GM19193 (cell line): ENCODE measurements around the gene CDC20.

Experiments
- POLR2A ChIP-seq: IDR thresholded peaks from 4 replicates; pipeline ENCODE4 v1.6.1; 2011; ENCODE audit not compliant: insufficient read depth, insufficient read length; ENCODE audit errors: extremely low read depth

CDC20 gene

DNA sequence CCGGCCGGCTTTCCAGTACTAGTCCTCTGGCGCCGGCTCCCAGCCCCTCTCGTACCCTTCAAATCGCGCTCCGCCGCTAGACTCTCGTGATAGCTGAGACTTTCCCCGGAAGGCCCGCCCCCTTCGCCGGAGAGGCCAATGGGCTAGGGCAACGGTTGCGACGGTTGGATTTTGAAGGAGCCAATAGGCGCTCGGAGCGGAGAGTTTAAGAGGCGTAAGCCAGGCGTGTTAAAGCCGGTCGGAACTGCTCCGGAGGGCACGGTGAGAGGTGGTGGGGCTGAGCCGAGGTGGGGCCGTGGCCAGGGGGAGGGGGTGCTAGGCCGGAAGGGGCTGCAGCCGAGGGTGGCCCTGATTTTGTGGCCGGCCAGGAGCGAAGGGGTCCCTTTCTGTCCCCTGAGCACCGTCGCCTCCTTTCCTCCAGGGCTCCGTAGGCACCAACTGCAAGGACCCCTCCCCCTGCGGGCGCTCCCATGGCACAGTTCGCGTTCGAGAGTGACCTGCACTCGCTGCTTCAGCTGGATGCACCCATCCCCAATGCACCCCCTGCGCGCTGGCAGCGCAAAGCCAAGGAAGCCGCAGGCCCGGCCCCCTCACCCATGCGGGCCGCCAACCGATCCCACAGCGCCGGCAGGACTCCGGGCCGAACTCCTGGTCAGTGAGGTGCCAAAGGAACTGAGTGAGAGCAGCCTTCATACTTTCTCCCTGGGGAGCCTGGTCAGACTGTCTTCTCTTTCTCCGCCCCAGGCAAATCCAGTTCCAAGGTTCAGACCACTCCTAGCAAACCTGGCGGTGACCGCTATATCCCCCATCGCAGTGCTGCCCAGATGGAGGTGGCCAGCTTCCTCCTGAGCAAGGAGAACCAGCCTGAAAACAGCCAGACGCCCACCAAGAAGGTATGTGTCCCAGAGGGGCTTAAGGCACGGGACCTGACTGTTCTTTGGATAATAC, at the start of gene CDC20:
CDC20 (plus strand) TSS at position 236 of the 948 bp plus-strand sequence; CDS start at position 471, 235 bp downstream.
- TF ChIP-seq POLR2A = peak; percentile 72

DNA sequence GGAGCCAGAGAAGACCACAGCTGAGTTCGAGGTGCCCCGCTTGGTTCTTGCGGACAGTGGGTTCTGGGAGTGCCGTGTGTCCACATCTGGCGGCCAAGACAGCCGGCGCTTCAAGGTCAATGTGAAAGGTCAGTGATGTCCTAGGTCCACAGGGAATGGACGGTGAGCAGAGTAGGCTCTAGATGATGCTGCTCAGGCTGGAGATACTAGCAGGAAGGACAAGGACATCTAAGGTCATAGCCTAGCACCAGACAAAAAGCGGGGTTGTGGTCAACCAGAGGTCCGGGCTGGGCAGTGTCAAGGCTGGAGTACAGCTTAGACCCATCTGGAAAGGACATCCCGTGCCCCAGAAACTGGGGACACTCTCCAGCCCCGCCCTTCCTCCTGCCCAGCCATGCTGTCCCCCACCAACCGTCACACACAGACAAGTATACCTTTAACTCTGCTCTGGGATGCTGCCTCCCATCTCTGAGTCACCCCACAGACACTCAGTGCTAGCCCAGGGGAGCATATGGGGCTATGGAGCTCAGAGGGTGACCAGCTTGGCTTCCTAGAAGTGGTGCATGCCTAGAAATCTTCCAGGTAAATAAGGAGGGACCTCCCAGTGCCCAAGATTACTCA, 49.3 kb upstream of the CDC20 start:
- TF ChIP-seq POLR2A = no peak

DNA sequence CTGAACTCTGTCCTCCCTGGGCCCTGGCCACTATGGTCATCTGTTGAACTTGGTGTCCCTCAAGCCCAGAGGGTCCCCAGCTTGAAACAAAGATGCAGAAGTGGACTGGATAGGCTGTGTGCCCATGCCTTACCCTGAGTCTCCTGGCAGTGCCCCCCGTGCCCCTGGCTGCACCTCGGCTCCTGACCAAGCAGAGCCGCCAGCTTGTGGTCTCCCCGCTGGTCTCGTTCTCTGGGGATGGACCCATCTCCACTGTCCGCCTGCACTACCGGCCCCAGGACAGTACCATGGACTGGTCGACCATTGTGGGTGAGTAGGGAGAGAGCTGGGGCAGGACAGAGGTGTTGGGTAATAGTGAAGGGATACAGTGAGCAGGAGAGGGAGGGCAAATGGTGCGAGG, 47.3 kb upstream of the CDC20 start:
- no peak for TF ChIP-seq POLR2A

DNA sequence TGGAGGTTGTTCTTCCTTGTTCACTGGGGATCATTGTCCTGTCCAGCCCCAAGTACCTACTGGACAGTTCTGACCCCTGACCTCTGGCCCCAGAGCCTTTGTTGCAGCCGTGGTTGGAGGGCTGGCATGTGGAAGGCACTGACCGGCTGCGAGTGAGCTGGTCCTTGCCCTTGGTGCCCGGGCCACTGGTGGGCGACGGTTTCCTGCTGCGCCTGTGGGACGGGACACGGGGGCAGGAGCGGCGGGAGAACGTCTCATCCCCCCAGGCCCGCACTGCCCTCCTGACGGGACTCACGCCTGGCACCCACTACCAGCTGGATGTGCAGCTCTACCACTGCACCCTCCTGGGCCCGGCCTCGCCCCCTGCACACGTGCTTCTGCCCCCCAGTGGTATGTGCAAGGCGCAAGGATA, 46.6 kb upstream of the CDC20 start:
- no peak for TF ChIP-seq POLR2A

DNA sequence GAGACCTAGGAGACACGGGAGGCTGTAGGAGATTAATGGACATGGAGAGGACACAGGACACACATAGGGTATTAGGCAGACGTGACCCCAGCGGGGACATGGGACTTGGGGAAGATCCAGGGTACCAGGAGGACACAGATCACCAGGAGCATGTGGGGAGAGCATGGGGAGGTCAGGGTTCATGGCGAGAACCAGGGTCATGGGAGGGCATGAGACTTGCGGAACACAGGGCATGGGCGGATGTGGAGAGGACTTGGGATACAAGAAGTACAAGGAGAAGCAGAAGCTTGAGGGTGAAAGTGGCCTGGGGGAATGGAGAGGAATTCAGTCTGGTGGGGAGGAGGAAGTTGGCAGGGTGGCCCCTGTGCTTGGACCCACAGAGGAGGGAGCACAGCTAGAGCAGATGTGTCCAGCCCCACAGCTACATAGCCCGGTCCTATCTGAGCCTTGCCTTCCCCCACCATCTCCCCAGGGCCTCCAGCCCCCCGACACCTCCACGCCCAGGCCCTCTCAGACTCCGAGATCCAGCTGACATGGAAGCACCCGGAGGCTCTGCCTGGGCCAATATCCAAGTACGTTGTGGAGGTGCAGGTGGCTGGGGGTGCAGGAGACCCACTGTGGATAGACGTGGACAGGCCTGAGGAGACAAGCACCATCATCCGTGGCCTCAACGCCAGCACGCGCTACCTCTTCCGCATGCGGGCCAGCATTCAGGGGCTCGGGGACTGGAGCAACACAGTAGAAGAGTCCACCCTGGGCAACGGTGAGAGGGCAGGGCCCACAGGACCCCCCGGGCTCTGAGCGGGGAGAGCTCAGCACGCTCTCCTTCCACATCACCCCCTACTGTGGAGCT, 45.9 kb upstream of the CDC20 start:
- no peak for TF ChIP-seq POLR2A

DNA sequence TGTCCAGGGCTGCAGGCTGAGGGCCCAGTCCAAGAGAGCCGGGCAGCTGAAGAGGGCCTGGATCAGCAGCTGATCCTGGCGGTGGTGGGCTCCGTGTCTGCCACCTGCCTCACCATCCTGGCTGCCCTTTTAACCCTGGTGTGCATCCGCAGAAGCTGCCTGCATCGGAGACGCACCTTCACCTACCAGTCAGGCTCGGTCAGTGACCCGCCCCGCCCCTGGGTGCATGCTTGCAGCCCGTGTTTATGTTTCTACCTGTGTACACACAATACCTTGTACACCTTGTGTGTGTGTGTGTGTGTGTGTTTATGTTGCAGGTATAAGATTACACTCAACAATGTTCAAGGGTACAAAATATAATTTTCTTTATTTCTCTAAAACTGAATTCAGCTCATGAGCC, 45.0 kb upstream of the CDC20 start:
- no peak for TF ChIP-seq POLR2A

DNA sequence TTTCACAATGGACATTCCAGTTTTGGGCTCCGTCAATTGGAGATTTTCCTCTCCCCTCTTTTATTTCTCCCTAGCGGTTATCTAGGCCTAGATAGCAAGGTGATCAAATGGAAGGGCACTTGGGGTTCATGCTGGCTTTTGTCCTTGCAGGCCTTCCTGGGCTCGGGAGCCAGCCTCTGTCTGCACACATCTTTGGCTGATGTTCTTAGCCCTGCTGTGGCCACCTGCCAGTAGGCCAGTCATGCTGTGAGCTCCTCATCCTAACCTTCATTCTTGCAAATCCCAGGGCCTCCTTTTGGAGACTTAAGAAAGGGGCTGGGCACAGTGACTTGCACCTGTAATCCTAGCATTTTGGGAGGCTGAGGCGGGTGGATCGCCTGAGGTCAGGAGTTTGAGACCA, 44.5 kb upstream of the CDC20 start:
- no peak for TF ChIP-seq POLR2A

DNA sequence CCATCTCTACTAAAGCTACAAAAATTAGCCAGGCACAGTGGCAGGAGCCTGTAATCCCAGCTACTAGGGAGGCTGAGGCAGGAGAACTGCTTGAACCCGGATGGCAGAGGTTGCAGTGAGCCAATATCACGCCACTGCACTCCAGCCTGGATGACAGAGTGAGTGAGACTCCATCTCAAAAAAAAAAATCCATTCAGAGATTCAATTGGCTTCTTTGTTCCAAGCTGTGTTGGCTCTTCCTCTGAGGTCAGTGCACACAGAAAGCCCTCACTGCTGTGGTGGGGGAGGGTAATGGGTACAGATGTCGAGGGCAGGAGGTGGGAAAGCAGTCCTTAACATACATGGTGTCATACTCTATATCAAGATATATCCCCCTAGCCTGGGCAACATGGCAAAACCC, 43.3 kb upstream of the CDC20 start:
- no peak for TF ChIP-seq POLR2A

DNA sequence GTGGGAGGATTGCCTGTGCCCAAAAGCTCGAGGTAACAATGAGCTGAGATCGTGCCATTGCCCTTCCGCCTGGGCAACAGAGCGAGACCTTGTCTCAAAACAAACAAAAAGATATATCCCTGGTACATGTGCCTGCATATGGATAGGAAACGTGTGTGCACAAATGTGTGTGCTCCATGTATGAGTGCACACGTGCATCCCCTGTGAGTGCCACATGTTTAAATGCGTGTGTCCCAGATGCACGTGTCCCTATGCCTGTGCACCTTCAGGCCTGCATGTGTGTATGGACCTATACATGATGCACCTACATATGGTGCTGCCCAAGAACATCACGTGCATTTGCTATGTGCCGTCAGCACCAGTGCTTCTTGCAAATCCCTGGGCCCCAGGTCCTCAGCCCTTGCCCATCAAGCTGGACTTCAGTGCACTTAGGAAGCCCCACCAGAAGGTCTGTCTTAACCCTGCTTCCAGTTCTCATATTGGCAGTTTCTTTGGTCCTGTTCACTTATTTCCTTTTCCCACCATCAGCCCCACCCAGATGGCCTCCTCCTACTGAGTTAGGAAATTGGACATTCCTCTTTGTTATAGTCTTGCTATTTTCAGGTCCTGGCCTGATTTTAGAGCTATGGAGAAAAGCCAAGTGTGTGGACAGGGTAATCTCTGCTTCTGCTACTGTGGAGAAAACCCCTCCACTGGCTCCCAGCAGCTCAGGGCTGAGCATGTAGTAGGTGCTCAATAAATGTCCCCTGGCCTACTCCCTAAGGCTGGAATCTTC, 42.6 kb upstream of the CDC20 start:
- no peak for TF ChIP-seq POLR2A

DNA sequence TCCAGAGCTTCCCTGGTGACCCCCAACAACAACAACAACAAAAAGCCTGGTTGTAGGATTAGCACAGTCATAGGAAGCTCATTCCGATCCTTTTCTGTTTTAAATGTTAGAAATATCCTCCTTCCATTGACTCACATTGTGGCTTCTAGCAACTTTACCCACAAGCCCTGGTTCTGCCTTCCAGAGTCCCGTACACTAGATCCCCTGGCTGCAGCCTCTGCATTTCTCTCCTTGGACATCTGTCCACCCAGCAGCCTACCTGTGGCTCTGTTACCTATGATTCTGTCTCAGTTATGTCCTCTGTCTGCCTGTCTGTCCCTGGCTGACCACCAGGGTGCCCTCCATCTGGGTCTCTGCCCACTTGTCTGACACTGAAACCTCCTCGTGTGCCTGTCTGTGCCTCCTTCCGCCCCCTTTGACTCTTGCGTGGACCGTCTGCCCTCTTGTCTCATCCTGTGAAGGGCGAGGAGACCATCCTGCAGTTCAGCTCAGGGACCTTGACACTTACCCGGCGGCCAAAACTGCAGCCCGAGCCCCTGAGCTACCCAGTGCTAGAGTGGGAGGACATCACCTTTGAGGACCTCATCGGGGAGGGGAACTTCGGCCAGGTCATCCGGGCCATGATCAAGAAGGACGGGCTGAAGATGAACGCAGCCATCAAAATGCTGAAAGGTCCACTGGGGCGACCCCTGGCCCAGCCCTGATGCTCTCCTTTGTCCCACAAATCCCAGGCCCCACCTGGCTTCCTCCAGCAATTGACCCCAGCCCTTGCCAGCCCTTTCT, 41.9 kb upstream of the CDC20 start:
- no peak for TF ChIP-seq POLR2A

DNA sequence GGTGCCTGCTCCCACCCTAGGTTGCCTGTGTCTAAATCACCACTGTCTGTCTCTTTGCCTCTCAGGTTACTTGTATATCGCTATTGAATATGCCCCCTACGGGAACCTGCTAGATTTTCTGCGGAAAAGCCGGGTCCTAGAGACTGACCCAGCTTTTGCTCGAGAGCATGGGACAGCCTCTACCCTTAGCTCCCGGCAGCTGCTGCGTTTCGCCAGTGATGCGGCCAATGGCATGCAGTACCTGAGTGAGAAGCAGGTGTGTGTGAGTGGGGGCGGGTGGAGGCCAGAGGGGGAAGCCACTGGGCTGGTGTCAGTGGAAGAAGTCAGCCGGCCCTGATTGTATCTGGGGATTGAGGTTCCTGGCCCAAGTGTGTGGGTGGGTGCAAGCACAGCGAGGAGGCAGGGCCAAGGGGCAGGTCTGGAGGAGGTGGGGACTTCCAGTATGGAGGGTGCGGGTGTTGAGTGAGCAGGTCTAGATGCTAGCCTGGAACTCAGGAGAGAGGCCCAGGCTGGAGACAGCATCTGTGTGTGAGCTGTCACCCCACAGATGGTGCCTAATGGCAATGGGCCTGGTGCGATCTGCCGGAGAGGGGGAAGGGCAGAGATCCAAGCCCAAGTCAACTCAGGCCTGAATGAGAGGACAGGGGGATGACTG, 40.8 kb upstream of the CDC20 start:
- TF ChIP-seq POLR2A = no peak

DNA sequence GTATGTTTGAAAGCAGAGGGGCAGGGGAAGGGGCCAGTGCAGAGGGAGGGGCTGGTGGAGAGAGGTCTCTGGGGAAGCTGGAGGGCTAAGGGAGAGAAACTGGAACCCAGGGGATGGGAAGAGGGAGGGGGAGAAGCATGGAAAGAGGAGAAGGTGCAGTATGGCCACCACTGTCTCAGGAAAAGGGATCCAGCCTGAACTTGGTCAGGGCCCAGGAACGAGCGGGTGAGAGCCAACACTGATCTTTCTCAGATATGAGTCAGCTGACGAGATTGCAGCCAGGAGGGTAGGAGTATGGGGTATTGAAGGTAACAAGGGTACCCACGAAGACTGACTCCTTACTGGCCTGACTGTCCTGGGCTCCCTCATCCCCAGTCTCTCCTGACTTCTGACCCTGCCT, 40.0 kb upstream of the CDC20 start:
- no peak for TF ChIP-seq POLR2A

DNA sequence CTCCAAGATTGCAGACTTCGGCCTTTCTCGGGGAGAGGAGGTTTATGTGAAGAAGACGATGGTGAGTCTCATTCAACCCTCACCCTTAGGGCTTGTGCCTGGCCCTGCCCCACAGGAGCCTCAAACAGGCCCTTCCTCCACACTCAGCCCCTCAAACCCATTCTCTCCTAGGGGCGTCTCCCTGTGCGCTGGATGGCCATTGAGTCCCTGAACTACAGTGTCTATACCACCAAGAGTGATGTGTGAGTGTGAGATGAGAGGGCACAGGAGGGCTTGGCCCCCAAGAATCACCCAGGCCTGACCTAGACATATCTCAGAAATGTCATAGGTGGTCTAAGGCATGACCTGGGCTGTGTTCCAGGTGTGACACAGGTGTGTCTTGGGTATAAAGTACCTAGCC, 39.5 kb upstream of the CDC20 start:
- no peak for TF ChIP-seq POLR2A
